Measurements from ENCODE around the gene ITSN1.

DNA sequence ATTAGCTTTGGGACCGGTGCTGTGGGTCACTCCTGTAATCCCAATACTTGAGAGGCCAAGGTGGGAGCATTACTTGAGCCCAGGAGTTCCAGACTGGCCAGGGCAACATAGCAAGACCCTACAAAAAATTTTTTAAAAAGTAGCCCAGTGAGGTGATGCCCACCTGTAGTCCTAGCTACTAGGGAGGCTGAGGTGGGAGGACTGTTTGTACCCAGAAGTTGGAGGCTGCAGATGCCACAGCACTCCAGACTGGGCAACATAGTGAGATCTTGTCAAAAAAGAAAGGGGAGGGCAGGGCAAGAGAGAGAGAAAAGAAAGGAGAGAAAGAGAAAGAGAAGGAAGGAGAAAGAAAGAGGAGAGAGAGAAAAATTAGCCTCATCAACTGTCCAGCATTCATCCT is 6.3 kb downstream of the ITSN1 start:
- TF ChIP-seq EZH2 (IDR thresholded peaks at IDR 0.05; ENCODE audit: insufficient read depth, poor library complexity, severe bottlenecking) = no peak
- TF ChIP-seq EZH2phosphoT487 (IDR thresholded peaks at IDR 0.05; ENCODE audit: insufficient read depth, low read depth) = no peak
